Prostate gland (tissue), 2 donors: Measurements from ENCODE around the gene IRX4. TPM values are rescaled to one million over a fixed set of nuclear protein-coding genes. Genes with fewer than 3 reads are reported as not detected.

Experiments
- DNase-seq: peaks from one replicate; pipeline ENCODE4 v3.0.0-alpha.2; 2019; ENCODE audit warnings: low spot score
- H3K27ac ChIP-seq, 2 donors: fragments of 200-600 bp; sonication (generic); 2 replicates each; pipeline ENCODE4 v1.5.1; 2017 to 2019
- H3K27me3 ChIP-seq: fragments of 200-600 bp; sonication (generic); replicated peaks from 2 replicates; pipeline ENCODE4 v1.5.1; 2019; ENCODE audit not compliant: insufficient read depth
- H3K36me3 ChIP-seq, 2 donors: fragments of 200-600 bp; sonication (generic); 1 replicate in 1 of 2; 2 replicates in 1 of 2; pipeline versions ENCODE4 v1.5.1 to v1.8.1; 2017 to 2019
- H3K4me1 ChIP-seq: fragments of 200-600 bp; sonication (generic); replicated peaks from 2 replicates; pipeline ENCODE4 v1.5.1; 2019
- H3K4me3 ChIP-seq, 2 donors: fragments of 200-600 bp; sonication (generic); 2 replicates each; pipeline ENCODE4 v1.5.1; 2017 to 2019
- H3K9me3 ChIP-seq: fragments of 200-600 bp; sonication (generic); 2 replicates; pipeline ENCODE4 v1.5.1; 2017
- POLR2A ChIP-seq: fragments of 450-650 bp; IDR thresholded peaks from one replicate; pipeline ENCODE4 v1.6.1; 2016; ENCODE audit warnings: antibody characterized with exemption, mild to moderate bottlenecking
- POLR2AphosphoS5 ChIP-seq: sonication (generic); formaldehyde crosslinking; IDR thresholded peaks from one replicate; pipeline ENCODE4 v1.6.1; 2017; ENCODE audit warnings: antibody characterized with exemption
- whole genome bisulfite sequencing: methylation state at CpG from one replicate; pipeline ENCODE4 v1.1.5; 2018; 5-methylcytosine and 5-hydroxymethylcytosine counted together
- intact Hi-C: fragments of 100-400 bp; cut with DNase I; formaldehyde crosslinking; loops from one replicate; pipeline ENCODE4 v1.14.2; 2022
- total RNA-seq, 2 donors: library from RNA; depleted of rRNA; stranded (reverse); fragments of >200 nt; gene quantifications; one replicate each; pipeline ENCODE4 v1.1.0, GENCODE V29; 2016
- TF ChIP-seq, protein P1 (sequence below), 4 experiments: fragments of 200-600 bp in 2 of 4; fragments of 450-650 bp in 2 of 4; sonication (generic) in 2 of 4; IDR thresholded peaks; 1 replicate in 3 of 4; 2 replicates in 1 of 4; pipeline ENCODE4 v1.5.1; 2016 to 2019; ENCODE audit warnings: antibody characterized with exemption in 4 of 4, mild to moderate bottlenecking in 2 of 4, moderate library complexity in 2 of 4

IRX4 gene
- total RNA-seq, 2 donors from 2014 or later, result 1.8 to 30.0 TPM

DNA sequence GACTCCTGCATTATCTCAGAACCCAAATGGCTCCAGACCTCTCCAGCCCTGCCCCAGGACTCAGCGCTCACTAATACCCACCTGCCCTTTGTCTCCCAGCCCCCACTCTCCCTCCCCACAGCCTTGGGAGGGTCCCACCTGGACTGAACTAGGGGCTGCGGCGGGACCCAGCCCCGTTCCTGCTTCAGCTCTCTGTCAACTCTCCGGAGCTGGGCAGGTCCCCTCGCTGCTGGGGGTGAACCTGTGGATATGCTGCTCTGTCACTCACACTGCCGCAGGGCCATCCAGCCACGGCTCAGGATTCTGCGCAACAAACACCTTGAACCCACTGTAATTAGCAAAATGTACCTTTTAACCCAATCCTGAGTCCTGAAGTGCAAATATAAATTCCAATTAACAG, 44.7 kb downstream of the IRX4 start:
- intact Hi-C loops, result no loop called here
- 88% methylated on average over 9 of the region's 9 CpGs for WGBS
- Histone ChIP-seq H3K4me3 (no peak overlapping the region), H3K4me1 (no peaks in the 10 kb centered on the region), H3K36me3 (no peaks in the 10 kb centered on the region), H3K9me3 (no peaks in the 10 kb centered on the region), H3K27me3 (no peaks in the 10 kb centered on the region), H3K27ac (no peak overlapping the region)
- DNase-seq, result no peak
- TF ChIP-seq POLR2A (no peak), POLR2AphosphoS5 (no peak)
- TF ChIP-seq, protein P1, sequence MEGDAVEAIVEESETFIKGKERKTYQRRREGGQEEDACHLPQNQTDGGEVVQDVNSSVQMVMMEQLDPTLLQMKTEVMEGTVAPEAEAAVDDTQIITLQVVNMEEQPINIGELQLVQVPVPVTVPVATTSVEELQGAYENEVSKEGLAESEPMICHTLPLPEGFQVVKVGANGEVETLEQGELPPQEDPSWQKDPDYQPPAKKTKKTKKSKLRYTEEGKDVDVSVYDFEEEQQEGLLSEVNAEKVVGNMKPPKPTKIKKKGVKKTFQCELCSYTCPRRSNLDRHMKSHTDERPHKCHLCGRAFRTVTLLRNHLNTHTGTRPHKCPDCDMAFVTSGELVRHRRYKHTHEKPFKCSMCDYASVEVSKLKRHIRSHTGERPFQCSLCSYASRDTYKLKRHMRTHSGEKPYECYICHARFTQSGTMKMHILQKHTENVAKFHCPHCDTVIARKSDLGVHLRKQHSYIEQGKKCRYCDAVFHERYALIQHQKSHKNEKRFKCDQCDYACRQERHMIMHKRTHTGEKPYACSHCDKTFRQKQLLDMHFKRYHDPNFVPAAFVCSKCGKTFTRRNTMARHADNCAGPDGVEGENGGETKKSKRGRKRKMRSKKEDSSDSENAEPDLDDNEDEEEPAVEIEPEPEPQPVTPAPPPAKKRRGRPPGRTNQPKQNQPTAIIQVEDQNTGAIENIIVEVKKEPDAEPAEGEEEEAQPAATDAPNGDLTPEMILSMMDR (IDR thresholded peaks at IDR 0.05), result no peak

DNA sequence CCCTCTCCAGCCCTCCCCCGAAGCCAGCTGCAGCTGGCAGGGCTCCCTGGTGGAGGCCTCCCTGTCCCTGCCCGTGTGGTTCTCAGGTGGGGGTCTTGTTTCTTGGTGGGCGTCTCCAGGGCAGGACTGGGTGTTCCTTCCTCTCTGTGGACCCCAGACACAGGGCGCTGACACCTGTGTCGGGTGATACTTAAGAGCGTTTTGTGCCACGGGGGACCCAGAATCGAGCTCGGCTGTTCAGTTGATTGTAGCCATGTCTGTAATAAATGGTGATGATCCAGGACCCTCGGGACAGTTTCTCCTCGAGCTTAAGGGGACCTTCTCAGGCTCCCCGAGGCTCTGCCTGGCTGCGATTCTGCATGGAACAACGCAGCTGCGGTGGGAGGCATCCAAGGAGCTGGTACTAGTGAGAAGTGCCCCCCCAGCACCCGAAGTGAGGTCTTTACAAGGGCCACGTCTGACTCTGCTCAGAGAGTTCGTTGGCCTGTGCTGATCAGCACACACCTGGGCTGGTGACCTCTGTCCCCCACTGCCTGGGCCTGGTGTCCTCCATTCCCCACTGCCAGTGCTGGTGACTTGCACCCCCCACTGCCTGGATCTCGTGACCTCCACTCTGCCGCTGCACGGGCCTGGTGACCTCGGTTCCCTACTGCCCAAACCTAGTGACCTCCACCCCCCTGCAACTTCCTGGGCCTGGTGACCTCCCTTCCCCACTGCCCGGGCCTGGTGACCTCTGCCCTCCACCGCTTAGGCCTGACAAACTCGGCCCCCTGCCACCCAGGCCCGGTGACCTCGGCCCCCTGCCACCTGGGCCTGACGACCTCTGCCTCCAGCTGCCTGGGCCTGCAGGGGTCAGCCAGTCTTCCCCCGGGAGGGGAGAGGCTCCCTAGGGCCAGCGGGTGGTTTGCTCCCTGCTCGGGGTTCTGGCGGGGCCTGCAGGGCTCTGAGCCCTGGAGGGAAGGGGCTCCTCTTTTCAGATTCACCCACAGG, 45.5 kb downstream of the IRX4 start:
- 82% methylated on average over 32 of the region's 32 CpGs for WGBS
- H3K36me3 ChIP-seq, result no peaks in the 10 kb centered on the region
- H3K27ac ChIP-seq, result no peak overlapping the region
- no peaks in the 10 kb centered on the region for H3K4me1 ChIP-seq
- TF ChIP-seq POLR2AphosphoS5, result no peak
- TF ChIP-seq, protein P1 (IDR thresholded peaks at IDR 0.05), result no peak
- TF ChIP-seq POLR2A, result no peak
- no peak overlapping the region for H3K4me3 ChIP-seq
- DNase-seq, result no peak
- H3K9me3 ChIP-seq, result no peaks in the 10 kb centered on the region
- H3K27me3 ChIP-seq, result no peaks in the 10 kb centered on the region
- intact Hi-C loops, result no loop called here

DNA sequence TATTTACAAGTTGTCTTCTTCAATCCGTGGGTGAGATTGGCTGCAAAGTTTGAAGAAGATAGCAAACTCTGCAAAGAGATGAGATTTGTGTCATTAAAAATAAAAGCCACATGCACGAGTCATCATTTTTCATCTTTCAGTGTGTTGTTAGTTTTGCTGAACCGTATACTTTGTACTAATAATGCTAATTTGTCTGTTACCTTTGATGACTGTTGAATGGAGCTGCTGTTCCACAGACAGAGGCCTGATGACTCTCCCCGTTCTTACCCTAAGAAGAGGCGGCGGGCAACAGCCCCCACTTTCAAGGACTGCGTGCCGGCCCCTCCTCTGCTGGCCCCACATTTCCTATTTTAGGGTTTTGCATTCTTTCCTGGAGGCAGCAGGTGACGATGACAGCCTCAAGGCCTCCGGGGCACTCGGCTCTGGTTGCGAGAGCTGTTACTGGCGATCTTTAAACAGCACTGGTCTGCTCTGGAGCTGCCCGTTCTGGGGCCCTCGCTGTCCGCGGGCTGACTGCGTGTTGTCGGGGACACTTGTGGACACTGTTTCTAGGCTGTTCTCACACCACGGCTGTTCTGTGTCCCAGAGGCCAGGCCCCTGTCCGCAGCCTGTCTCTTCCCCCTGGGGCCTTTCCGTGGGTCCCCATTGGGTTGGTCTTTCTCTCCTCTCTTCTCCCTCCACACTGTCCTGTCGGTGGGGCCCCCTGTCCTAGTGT, 46.4 kb downstream of the IRX4 start:
- Histone ChIP-seq H3K27me3 (no peaks in the 10 kb centered on the region), H3K4me1 (no peaks in the 10 kb centered on the region), H3K36me3 (no peaks in the 10 kb centered on the region), H3K9me3 (no peaks in the 10 kb centered on the region), H3K27ac (no peak overlapping the region), H3K4me3 (no peak overlapping the region)
- intact Hi-C loops, result no loop called here
- no peak for DNase-seq
- 70% methylated on average over 23 of the region's 23 CpGs for WGBS
- TF ChIP-seq, protein P1 (IDR thresholded peaks at IDR 0.05), result no peak
- no peak for TF ChIP-seq POLR2A
- no peak for TF ChIP-seq POLR2AphosphoS5

DNA sequence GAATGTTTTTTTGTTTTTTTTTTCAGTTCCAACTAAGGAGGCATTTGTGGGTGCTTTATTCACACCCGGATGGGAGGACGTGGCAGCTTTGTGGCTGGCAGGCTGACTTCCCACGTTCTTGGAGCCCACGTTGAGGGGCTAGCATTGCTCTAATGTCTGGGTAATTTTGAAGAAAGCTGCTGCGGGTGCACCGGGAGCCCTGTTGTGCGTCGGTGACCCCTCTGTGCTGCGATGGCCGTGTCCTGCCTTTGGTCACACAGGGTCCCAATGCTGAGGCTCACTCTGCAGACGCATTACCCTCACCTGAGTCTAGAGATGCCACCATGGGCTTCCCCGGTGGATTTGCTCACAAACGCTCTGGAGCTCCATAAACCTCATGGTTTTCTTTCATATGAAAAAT, 47.3 kb downstream of the IRX4 start:
- 87% methylated on average over 13 of the region's 13 CpGs for WGBS
- no peaks in the 10 kb centered on the region for H3K27me3 ChIP-seq
- DNase-seq, result no peak

DNA sequence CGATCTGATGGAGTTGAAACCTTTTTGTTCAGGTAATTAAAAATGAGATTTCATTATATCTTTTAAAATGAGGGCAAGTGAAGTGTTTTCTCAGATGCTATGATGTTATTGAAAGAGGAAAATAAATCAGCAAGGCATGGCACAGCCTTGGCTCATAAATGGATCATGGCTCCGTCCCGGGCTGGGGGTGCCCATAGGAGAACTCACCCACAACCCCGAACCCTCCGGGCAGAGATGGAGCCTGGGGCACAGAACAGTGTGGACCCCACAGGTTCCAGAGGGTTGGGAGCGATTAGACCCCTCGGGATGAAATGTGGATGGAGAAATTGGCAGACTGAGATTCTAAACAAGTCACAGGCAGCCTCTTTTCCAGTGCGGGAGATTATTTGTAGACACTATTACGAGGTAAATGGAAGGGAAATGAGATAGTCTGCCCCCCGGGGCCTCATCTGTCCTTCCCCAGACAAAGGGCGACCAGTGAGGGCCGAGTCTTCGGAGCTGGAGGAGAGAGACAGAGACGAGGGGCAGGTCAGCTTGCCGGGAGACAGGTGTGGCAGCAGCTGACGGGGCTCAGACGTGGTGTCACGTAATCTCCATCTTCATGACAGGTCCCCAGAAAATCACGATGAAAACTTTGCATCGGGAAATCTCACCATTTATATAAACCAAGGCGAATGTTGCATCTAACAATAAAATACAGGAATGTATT, 47.9 kb downstream of the IRX4 start:
- 59% methylated on average over 21 of the region's 21 CpGs for WGBS
- no peak for DNase-seq
- Histone ChIP-seq H3K27ac (no peak overlapping the region), H3K36me3 (no peaks in the 10 kb centered on the region), H3K4me1 (no peaks in the 10 kb centered on the region), H3K4me3 (no peak overlapping the region), H3K9me3 (no peaks in the 10 kb centered on the region), H3K27me3 (no peaks in the 10 kb centered on the region)
- TF ChIP-seq POLR2AphosphoS5, result no peak
- no peak for TF ChIP-seq POLR2A
- TF ChIP-seq, protein P1 (IDR thresholded peaks at IDR 0.05), result no peak
- intact Hi-C loops, result no loop called here

More for the DNA sequence above, 47.3 kb downstream of the IRX4 start:
- no peaks in the 10 kb centered on the region for H3K9me3 ChIP-seq
- TF ChIP-seq POLR2AphosphoS5, result no peak
- intact Hi-C loops, result no loop called here
- no peak overlapping the region for H3K4me3 ChIP-seq
- H3K27ac ChIP-seq, result no peak overlapping the region
- no peaks in the 10 kb centered on the region for H3K4me1 ChIP-seq
- H3K36me3 ChIP-seq, result no peaks in the 10 kb centered on the region
